ENCODE data around the gene RASGRF2. TPM values are rescaled to one million over a fixed set of nuclear protein-coding genes. Genes with fewer than 3 reads are reported as not detected.

Gene RASGRF2
- total and polyA plus RNA-seq, 7 experiments from 2014 or later = 9.8 to 55.2 (median 30.9) TPM

- no peak for ATAC-seq
- peaks cover 0 to 9% (median 3%) of the 10 kb centered on the region in 11 donors for H3K9me3 Mint-ChIP-seq
- H3K27ac ChIP-seq (ENCODE audit: low read depth, low read length) = no peak overlapping the region
- no peaks in the 10 kb centered on the region for H3K4me1 ChIP-seq (ENCODE audit: control insufficient read depth in 2 of 2, insufficient read depth in 2 of 2, low read length in 2 of 2)
- CTCF ChIA-PET = no interaction called here
- peaks cover 7 to 43% (median 35%) of the 10 kb centered on the region in 5 donors for H3K36me3 Mint-ChIP-seq
- H3K4me3 Mint-ChIP-seq = no peak overlapping the region
- intact Hi-C loops (cut with micrococcal nuclease) = no loop called here
- H3K4me1 Mint-ChIP-seq = peaks cover 8 to 64% (median 55%) of the 10 kb centered on the region in 7 donors
- H3K27me3 Mint-ChIP-seq = no peaks in the 10 kb centered on the region
- DNase-seq = no peak
- H3K9me3 ChIP-seq (ENCODE audit: control insufficient read depth in 2 of 3, low read length in 3 of 3) = no peaks in the 10 kb centered on the region
- H3K4me3 ChIP-seq (ENCODE audit: low read length) = no peak overlapping the region
- H3K27me3 ChIP-seq (ENCODE audit: control insufficient read depth in 2 of 2, insufficient read depth in 2 of 2, low read length in 2 of 2) = no peaks in the 10 kb centered on the region
- H3K27ac Mint-ChIP-seq = peak overlapping the region in 1 of 9 donors; percentile 22
- POLR2A ChIA-PET = interaction anchor here (0.8 to 1.1 kb wide), 2 partner anchors 41 to 65 kb away, joined by 4 read pairs; no protein-coding TSS in a partner anchor
- no peaks in the 10 kb centered on the region for H3K36me3 ChIP-seq (ENCODE audit: control insufficient read depth in 2 of 3, insufficient read depth in 3 of 3, low read length in 3 of 3)
Observed at GRCh38 chr5:81058121-81058520, 98.0 kb downstream of the RASGRF2 start.

GRCh38 chr5:81065492-81065891, 105.3 kb downstream of the RASGRF2 start:
- Mint-ChIP-seq H3K4me1 (peaks cover under 1 to 59% (median 52%) of the 10 kb centered on the region in 7 donors), H3K4me3 (no peak overlapping the region), H3K27ac (peak overlapping the region in 1 of 9 donors; percentile 43), H3K27me3 (no peaks in the 10 kb centered on the region), H3K9me3 (peaks cover 0 to 7% (median 4%) of the 10 kb centered on the region in 11 donors), H3K36me3 (peaks cover 17 to 75% (median 65%) of the 10 kb centered on the region in 5 donors)
- no peaks in the 10 kb centered on the region for H3K4me1 ChIP-seq (ENCODE audit: control insufficient read depth in 2 of 2, insufficient read depth in 2 of 2, low read length in 2 of 2)
- CTCF ChIA-PET = no interaction called here
- H3K4me3 ChIP-seq (ENCODE audit: low read length) = no peak overlapping the region
- intact Hi-C loops (cut with micrococcal nuclease) = no loop called here
- H3K36me3 ChIP-seq (ENCODE audit: control insufficient read depth in 2 of 3, insufficient read depth in 3 of 3, low read length in 3 of 3) = peaks cover 0 to 30% (median 0%) of the 10 kb centered on the region in 3 experiments
- ATAC-seq (no peak), DNase-seq (no peak)
- no peaks in the 10 kb centered on the region for H3K9me3 ChIP-seq (ENCODE audit: control insufficient read depth in 2 of 3, low read length in 3 of 3)
- H3K27ac ChIP-seq (ENCODE audit: low read depth, low read length) = no peak overlapping the region
- POLR2A ChIA-PET = interaction anchor here (1.1 kb wide), 1 partner anchor 58 kb away, joined by 3 read pairs; no protein-coding TSS in a partner anchor
- H3K27me3 ChIP-seq (ENCODE audit: control insufficient read depth in 2 of 2, insufficient read depth in 2 of 2, low read length in 2 of 2) = no peaks in the 10 kb centered on the region

GRCh38 chr5:81066102-81066501, 105.9 kb downstream of the RASGRF2 start:
- no peak overlapping the region for H3K4me3 ChIP-seq (ENCODE audit: low read length)
- H3K9me3 ChIP-seq (ENCODE audit: control insufficient read depth in 2 of 3, low read length in 3 of 3) = no peaks in the 10 kb centered on the region
- peaks cover 0 to 6% (median 2%) of the 10 kb centered on the region in 11 donors for H3K9me3 Mint-ChIP-seq
- H3K36me3 ChIP-seq (ENCODE audit: control insufficient read depth in 2 of 3, insufficient read depth in 3 of 3, low read length in 3 of 3) = peaks cover 0 to 32% (median 0%) of the 10 kb centered on the region in 3 experiments
- no peak overlapping the region for H3K27ac Mint-ChIP-seq
- peaks cover 15 to 74% (median 64%) of the 10 kb centered on the region in 5 donors for H3K36me3 Mint-ChIP-seq
- CTCF ChIA-PET = no interaction called here
- ATAC-seq (no peak), DNase-seq (no peak)
- H3K4me3 Mint-ChIP-seq = no peak overlapping the region
- no peaks in the 10 kb centered on the region for H3K27me3 ChIP-seq (ENCODE audit: control insufficient read depth in 2 of 2, insufficient read depth in 2 of 2, low read length in 2 of 2)
- POLR2A ChIA-PET = no interaction called here
- no peak overlapping the region for H3K27ac ChIP-seq (ENCODE audit: low read depth, low read length)
- H3K4me1 ChIP-seq (ENCODE audit: control insufficient read depth in 2 of 2, insufficient read depth in 2 of 2, low read length in 2 of 2) = no peaks in the 10 kb centered on the region
- H3K27me3 Mint-ChIP-seq = no peaks in the 10 kb centered on the region
- intact Hi-C loops (cut with micrococcal nuclease) = no loop called here
- H3K4me1 Mint-ChIP-seq = peaks cover 0 to 53% (median 46%) of the 10 kb centered on the region in 7 donors

- DNase-seq (no peak), ATAC-seq (no peak)
- no peak overlapping the region for H3K4me3 Mint-ChIP-seq
- H3K4me1 ChIP-seq (ENCODE audit: control insufficient read depth in 2 of 2, insufficient read depth in 2 of 2, low read length in 2 of 2) = no peaks in the 10 kb centered on the region
- no peak overlapping the region for H3K4me3 ChIP-seq (ENCODE audit: low read length)
- intact Hi-C loops (cut with micrococcal nuclease) = no loop called here
- H3K36me3 ChIP-seq (ENCODE audit: control insufficient read depth in 2 of 3, insufficient read depth in 3 of 3, low read length in 3 of 3) = peaks cover 0 to 32% (median 0%) of the 10 kb centered on the region in 3 experiments
- CTCF ChIA-PET = no interaction called here
- H3K4me1 Mint-ChIP-seq = peaks cover 0 to 41% (median 35%) of the 10 kb centered on the region in 7 donors
- peaks cover 15 to 72% (median 59%) of the 10 kb centered on the region in 5 donors for H3K36me3 Mint-ChIP-seq
- H3K9me3 Mint-ChIP-seq = peaks cover 0 to 6% (median 1%) of the 10 kb centered on the region in 11 donors
- no peaks in the 10 kb centered on the region for H3K27me3 ChIP-seq (ENCODE audit: control insufficient read depth in 2 of 2, insufficient read depth in 2 of 2, low read length in 2 of 2)
- H3K27ac ChIP-seq (ENCODE audit: low read depth, low read length) = no peak overlapping the region
- no peak overlapping the region for H3K27ac Mint-ChIP-seq
- no peaks in the 10 kb centered on the region for H3K9me3 ChIP-seq (ENCODE audit: control insufficient read depth in 2 of 3, low read length in 3 of 3)
- POLR2A ChIA-PET = no interaction called here
- H3K27me3 Mint-ChIP-seq = no peaks in the 10 kb centered on the region
Observed at GRCh38 chr5:81067406-81067805, 107.2 kb downstream of the RASGRF2 start.

GRCh38 chr5:81068063-81068462, 107.9 kb downstream of the RASGRF2 start:
- Mint-ChIP-seq H3K9me3 (peaks cover 0 to 6% (median 1%) of the 10 kb centered on the region in 11 donors), H3K4me1 (peaks cover 0 to 34% (median 29%) of the 10 kb centered on the region in 7 donors), H3K36me3 (peaks cover 16 to 67% (median 56%) of the 10 kb centered on the region in 5 donors), H3K27me3 (no peaks in the 10 kb centered on the region), H3K27ac (peak overlapping the region in 2 of 9 donors; percentile 63 to 70), H3K4me3 (no peak overlapping the region)
- intact Hi-C loops (cut with micrococcal nuclease) = no loop called here
- no peaks in the 10 kb centered on the region for H3K9me3 ChIP-seq (ENCODE audit: control insufficient read depth in 2 of 3, low read length in 3 of 3)
- H3K4me3 ChIP-seq (ENCODE audit: low read length) = no peak overlapping the region
- no peak overlapping the region for H3K27ac ChIP-seq (ENCODE audit: low read depth, low read length)
- ChIA-PET POLR2A (no interaction called here), CTCF (no interaction called here)
- DNase-seq (no peak), ATAC-seq (no peak)
- H3K4me1 ChIP-seq (ENCODE audit: control insufficient read depth in 2 of 2, insufficient read depth in 2 of 2, low read length in 2 of 2) = no peaks in the 10 kb centered on the region
- H3K36me3 ChIP-seq (ENCODE audit: control insufficient read depth in 2 of 3, insufficient read depth in 3 of 3, low read length in 3 of 3) = peaks cover 0 to 38% (median 0%) of the 10 kb centered on the region in 3 experiments
- H3K27me3 ChIP-seq (ENCODE audit: control insufficient read depth in 2 of 2, insufficient read depth in 2 of 2, low read length in 2 of 2) = no peaks in the 10 kb centered on the region

GRCh38 chr5:81068635-81069034, 108.5 kb downstream of the RASGRF2 start:
- Histone ChIP-seq H3K4me1 (ENCODE audit: control insufficient read depth in 2 of 2, insufficient read depth in 2 of 2, low read length in 2 of 2) (no peaks in the 10 kb centered on the region), H3K4me3 (ENCODE audit: low read length) (no peak overlapping the region), H3K9me3 (ENCODE audit: control insufficient read depth in 2 of 3, low read length in 3 of 3) (no peaks in the 10 kb centered on the region), H3K27ac (ENCODE audit: low read depth, low read length) (no peak overlapping the region), H3K36me3 (ENCODE audit: control insufficient read depth in 2 of 3, insufficient read depth in 3 of 3, low read length in 3 of 3) (peaks cover 0 to 41% (median 0%) of the 10 kb centered on the region in 3 experiments), H3K27me3 (ENCODE audit: control insufficient read depth in 2 of 2, insufficient read depth in 2 of 2, low read length in 2 of 2) (no peaks in the 10 kb centered on the region)
- peaks cover 0 to 31% (median 27%) of the 10 kb centered on the region in 7 donors for H3K4me1 Mint-ChIP-seq
- DNase-seq (no peak), ATAC-seq (no peak)
- no peak overlapping the region for H3K27ac Mint-ChIP-seq
- intact Hi-C loops (cut with micrococcal nuclease) = no loop called here
- ChIA-PET POLR2A (no interaction called here), CTCF (no interaction called here)
- H3K4me3 Mint-ChIP-seq = no peak overlapping the region
- peaks cover 16 to 64% (median 54%) of the 10 kb centered on the region in 5 donors for H3K36me3 Mint-ChIP-seq
- H3K9me3 Mint-ChIP-seq = peaks cover 0 to 6% (median 1%) of the 10 kb centered on the region in 11 donors
- H3K27me3 Mint-ChIP-seq = no peaks in the 10 kb centered on the region

GRCh38 chr5:81069990-81070389, 109.8 kb downstream of the RASGRF2 start:
- Mint-ChIP-seq H3K4me1 (peaks cover 0 to 22% (median 14%) of the 10 kb centered on the region in 7 donors), H3K9me3 (no peaks in the 10 kb centered on the region), H3K4me3 (no peak overlapping the region), H3K36me3 (peaks cover 14 to 50% (median 44%) of the 10 kb centered on the region in 5 donors), H3K27ac (peak overlapping the region in 1 of 9 donors; percentile 38), H3K27me3 (no peaks in the 10 kb centered on the region)
- ChIA-PET CTCF (no interaction called here), POLR2A (interaction anchor here (0.5 to 0.6 kb wide), 2 partner anchors 26 to 66 kb away, joined by 3 to 4 read pairs; no protein-coding TSS in a partner anchor)
- Histone ChIP-seq H3K27me3 (ENCODE audit: control insufficient read depth in 2 of 2, insufficient read depth in 2 of 2, low read length in 2 of 2) (no peaks in the 10 kb centered on the region), H3K9me3 (ENCODE audit: control insufficient read depth in 2 of 3, low read length in 3 of 3) (no peaks in the 10 kb centered on the region), H3K36me3 (ENCODE audit: control insufficient read depth in 2 of 3, insufficient read depth in 3 of 3, low read length in 3 of 3) (peaks cover 0 to 49% (median 0%) of the 10 kb centered on the region in 3 experiments), H3K4me1 (ENCODE audit: control insufficient read depth in 2 of 2, insufficient read depth in 2 of 2, low read length in 2 of 2) (no peaks in the 10 kb centered on the region), H3K4me3 (ENCODE audit: low read length) (no peak overlapping the region), H3K27ac (ENCODE audit: low read depth, low read length) (no peak overlapping the region)
- ATAC-seq = no peak
- intact Hi-C loops (cut with micrococcal nuclease) = no loop called here
- no peak for DNase-seq

Data from naive thymus-derived CD4-positive, alpha-beta T cell (primary cell).